Stomach (tissue), 9 donors: Measurements from ENCODE around the gene ABL1. TPM values are rescaled to one million over a fixed set of nuclear protein-coding genes. Genes with fewer than 3 reads are reported as not detected.

Experiments
- DNase-seq, 2 donors: peaks; one replicate each; pipeline versions ENCODE4 v3.0.0 to v3.0.0-alpha.2; 2013 to 2019
- H3K27ac ChIP-seq, 5 donors: fragments of 200-600 bp in 4 of 5; sonication (generic) in 4 of 5; one replicate each; pipeline ENCODE4 v1.5.1; 2013 to 2019; ENCODE audit warnings: mild to moderate bottlenecking in 1 of 5, moderate library complexity in 1 of 5
- H3K27me3 ChIP-seq, 3 donors: fragments of 200-600 bp; sonication (generic); one replicate each; pipeline ENCODE4 v1.5.1; 2017 to 2019; ENCODE audit warnings: mixed run types in 1 of 3
- H3K36me3 ChIP-seq, 4 donors: fragments of 200-600 bp; sonication (generic); 1 replicate in 3 of 4; 2 replicates in 1 of 4; pipeline ENCODE4 v1.5.1; 2016 to 2019
- H3K4me1 ChIP-seq, 4 donors: fragments of 200-600 bp; sonication (generic); one replicate each; pipeline ENCODE4 v1.5.1; 2016 to 2019
- H3K4me3 ChIP-seq, 4 donors: fragments of 200-600 bp; sonication (generic) in 3 of 4; one replicate each; pipeline ENCODE4 v1.5.1; 2016 to 2019; ENCODE audit warnings: mild to moderate bottlenecking in 1 of 4
- H3K9me3 ChIP-seq, 4 donors: fragments of 200-600 bp; sonication (generic); one replicate each; pipeline ENCODE4 v1.5.1; 2016 to 2019
- EP300 ChIP-seq: sonication (generic); formaldehyde crosslinking; IDR thresholded peaks from one replicate; pipeline ENCODE4 v1.6.1; 2017; ENCODE audit warnings: antibody characterized with exemption
- POLR2A ChIP-seq, 4 donors: fragments of 450-650 bp; IDR thresholded peaks; one replicate each; pipeline ENCODE4 v1.6.1; 2016; ENCODE audit warnings: antibody characterized with exemption in 4 of 4, control low read depth in 2 of 4, mild to moderate bottlenecking in 1 of 4, moderate library complexity in 1 of 4
- POLR2AphosphoS5 ChIP-seq, 3 donors: sonication (generic); formaldehyde crosslinking; IDR thresholded peaks; one replicate each; pipeline ENCODE4 v1.6.1; 2016; ENCODE audit warnings: antibody characterized with exemption in 3 of 3
- WGBS, 5 donors: extraction: QIAGEN DNeasy Blood & Tissue Kit in 3 of 5; methylation state at CpG; one replicate each; pipeline versions ENCODE4 v1.1.5 to v1.1.7; 2013 to 2018; 5-methylcytosine and 5-hydroxymethylcytosine counted together
- intact Hi-C: fragments of 100-400 bp; cut with DNase I; formaldehyde crosslinking; loops from one replicate; pipeline ENCODE4 v1.15.1; 2023; ENCODE audit warnings: low total_unique reads
- polyA plus RNA-seq, 3 donors: library from polyadenylated mRNA; stranded (reverse); fragments of 200-250 nt; gene quantifications; one replicate each; pipeline ENCODE4 v1.2.3, GENCODE V29; 2013
- total RNA-seq, 5 donors: library from RNA; depleted of rRNA; stranded (reverse); fragments of >200 nt; gene quantifications; one replicate each; pipeline versions ENCODE4 v1.1.0 to v1.2.3, GENCODE V29; 2014 to 2016
- TF ChIP-seq, protein P1 (sequence below), 7 experiments: fragments of 450-650 bp in 4 of 7; fragments of 200-600 bp in 3 of 7; sonication (generic) in 3 of 7; IDR thresholded peaks; one replicate each; pipeline ENCODE4 v1.5.1; 2016 to 2019; ENCODE audit warnings: antibody characterized with exemption in 7 of 7, control low read depth in 2 of 7, mild to moderate bottlenecking in 1 of 7
- donor health status: healthy with polysubstance abuse.
- donor health status: Bipolar disorder and iron deficiency.
- donor health status: healthy.

The ABL1 gene
- total and polyA plus RNA-seq, 8 donors: 19.0 to 95.9 (median 43.8) TPM

DNA sequence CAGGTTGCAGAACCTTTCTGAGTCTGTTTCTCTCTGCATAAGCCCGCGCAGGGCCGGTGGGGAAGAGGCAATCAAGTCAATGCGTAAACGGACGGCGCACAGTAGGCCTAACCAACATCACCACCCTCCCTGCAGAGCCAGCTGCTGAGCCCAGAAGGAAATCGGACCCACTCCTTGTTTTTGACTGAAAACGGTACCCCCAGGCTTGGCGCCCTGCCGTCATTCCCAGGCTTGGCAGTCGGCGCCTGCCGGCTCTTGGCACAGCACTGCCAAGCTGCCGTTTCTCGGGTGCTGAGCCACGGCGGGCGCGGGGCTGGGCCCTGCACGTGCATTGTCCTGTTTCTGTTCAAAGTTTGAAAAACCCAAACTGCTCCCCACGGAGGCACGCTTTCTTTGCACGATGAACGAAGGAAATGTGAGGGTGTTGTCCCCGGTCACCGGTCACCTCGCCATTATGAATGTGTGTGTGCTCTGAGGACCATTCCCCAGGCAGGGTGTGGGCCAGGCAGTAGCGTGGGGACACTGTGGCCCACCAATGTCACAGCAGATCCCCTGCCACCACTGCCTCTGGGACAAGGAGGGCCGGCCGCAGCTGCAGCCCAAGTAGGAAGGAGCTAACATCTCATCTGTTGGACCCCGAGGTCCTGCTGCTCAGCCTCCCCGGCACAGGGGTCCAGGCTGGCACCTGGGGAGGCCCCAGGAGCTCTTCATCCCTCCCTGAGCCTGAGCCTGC is 83.9 kb downstream of the ABL1 start:
- TF ChIP-seq EP300 (no peak), POLR2AphosphoS5 (IDR thresholded peaks at IDR 0.05) (no peak), POLR2A (IDR thresholded peaks at IDR 0.05) (no peak)
- TF ChIP-seq, protein P1, sequence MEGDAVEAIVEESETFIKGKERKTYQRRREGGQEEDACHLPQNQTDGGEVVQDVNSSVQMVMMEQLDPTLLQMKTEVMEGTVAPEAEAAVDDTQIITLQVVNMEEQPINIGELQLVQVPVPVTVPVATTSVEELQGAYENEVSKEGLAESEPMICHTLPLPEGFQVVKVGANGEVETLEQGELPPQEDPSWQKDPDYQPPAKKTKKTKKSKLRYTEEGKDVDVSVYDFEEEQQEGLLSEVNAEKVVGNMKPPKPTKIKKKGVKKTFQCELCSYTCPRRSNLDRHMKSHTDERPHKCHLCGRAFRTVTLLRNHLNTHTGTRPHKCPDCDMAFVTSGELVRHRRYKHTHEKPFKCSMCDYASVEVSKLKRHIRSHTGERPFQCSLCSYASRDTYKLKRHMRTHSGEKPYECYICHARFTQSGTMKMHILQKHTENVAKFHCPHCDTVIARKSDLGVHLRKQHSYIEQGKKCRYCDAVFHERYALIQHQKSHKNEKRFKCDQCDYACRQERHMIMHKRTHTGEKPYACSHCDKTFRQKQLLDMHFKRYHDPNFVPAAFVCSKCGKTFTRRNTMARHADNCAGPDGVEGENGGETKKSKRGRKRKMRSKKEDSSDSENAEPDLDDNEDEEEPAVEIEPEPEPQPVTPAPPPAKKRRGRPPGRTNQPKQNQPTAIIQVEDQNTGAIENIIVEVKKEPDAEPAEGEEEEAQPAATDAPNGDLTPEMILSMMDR (IDR thresholded peaks at IDR 0.05): no peak
- DNase-seq: no peak
- no peaks in the 10 kb centered on the region for H3K36me3 ChIP-seq
- no peaks in the 10 kb centered on the region for H3K9me3 ChIP-seq
- intact Hi-C loops: no loop called here
- peaks cover 0 to 81% (median 7%) of the 10 kb centered on the region in 3 donors for H3K27me3 ChIP-seq
- 57 to 73% (median 68%) methylated on average over 27 to 33 of the region's 33 CpGs for WGBS, 5 donors
- no peak overlapping the region for H3K27ac ChIP-seq
- peaks cover 0 to 5% (median 0%) of the 10 kb centered on the region in 4 donors for H3K4me1 ChIP-seq
- no peak overlapping the region for H3K4me3 ChIP-seq

DNA sequence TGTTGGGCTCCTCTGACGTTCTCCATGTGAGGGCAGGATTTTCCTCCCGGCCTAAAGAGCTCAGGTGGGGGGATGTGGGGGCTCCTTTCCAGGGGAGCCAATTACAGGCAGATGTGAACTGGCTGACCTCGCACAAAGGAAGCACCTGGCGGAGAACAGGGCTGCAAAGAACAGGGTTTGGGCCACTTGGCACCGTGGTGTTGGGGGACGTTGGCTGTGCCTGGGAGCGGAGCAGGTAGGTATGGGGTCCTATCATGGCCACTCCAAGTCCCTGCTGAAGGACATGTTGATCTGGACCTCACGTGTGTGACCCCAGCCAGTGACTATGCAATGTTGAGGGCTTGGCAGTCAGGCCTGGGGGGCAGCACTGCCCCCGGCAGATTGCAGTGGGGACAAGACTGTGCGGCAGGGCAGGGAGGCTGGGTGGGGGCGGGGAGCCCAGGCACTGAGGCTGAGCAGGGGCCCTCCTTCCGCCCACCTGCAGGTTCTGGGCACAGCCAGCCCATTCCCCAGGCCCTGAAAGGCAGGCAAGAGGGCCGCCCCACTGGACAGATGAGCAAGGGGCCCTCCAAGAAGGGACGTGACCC is 84.6 kb downstream of the ABL1 start:
- Histone ChIP-seq H3K36me3 (no peaks in the 10 kb centered on the region), H3K4me3 (no peak overlapping the region), H3K9me3 (no peaks in the 10 kb centered on the region), H3K27ac (no peak overlapping the region), H3K27me3 (peaks cover 0 to 81% (median 13%) of the 10 kb centered on the region in 3 donors), H3K4me1 (peaks cover 0 to 5% (median 0%) of the 10 kb centered on the region in 4 donors)
- no peak for DNase-seq
- 72 to 78% (median 77%) methylated on average over 8 to 14 of the region's 14 CpGs for WGBS, 5 donors
- TF ChIP-seq EP300 (no peak), POLR2AphosphoS5 (IDR thresholded peaks at IDR 0.05) (no peak), POLR2A (IDR thresholded peaks at IDR 0.05) (no peak)
- TF ChIP-seq, protein P1 (IDR thresholded peaks at IDR 0.05): no peak
- intact Hi-C loops: no loop called here

DNA sequence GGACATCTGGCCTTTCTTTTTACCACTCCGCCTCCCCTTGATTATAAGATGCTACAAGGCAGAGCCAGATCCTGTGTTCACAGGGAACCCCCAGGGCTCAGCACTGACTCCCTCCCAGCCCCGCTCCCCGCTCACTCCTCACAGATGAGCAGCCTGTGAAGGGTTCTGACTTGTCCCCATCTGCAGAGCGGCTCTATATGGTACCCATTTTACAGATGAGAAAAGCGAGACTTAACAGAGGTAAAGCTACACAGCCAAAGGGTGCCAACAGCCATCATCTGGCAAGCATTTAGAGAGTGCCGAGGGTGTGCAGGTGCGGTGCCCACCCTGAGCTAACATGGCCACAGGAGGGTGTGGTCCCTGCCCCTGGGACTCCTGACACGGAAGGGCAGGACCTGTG is 85.2 kb downstream of the ABL1 start:
- intact Hi-C loops: no loop called here
- Histone ChIP-seq H3K4me3 (no peak overlapping the region), H3K9me3 (no peaks in the 10 kb centered on the region), H3K27ac (no peak overlapping the region), H3K36me3 (no peaks in the 10 kb centered on the region), H3K4me1 (peaks cover 0 to 5% (median 0%) of the 10 kb centered on the region in 4 donors), H3K27me3 (peaks cover 0 to 81% (median 14%) of the 10 kb centered on the region in 3 donors)
- TF ChIP-seq POLR2A (IDR thresholded peaks at IDR 0.05) (no peak), POLR2AphosphoS5 (IDR thresholded peaks at IDR 0.05) (no peak), EP300 (no peak)
- TF ChIP-seq, protein P1 (IDR thresholded peaks at IDR 0.05): no peak
- WGBS, 5 donors: 83 to 90% (median 89%) methylated on average over 8 of the region's 8 CpGs
- no peak for DNase-seq

DNA sequence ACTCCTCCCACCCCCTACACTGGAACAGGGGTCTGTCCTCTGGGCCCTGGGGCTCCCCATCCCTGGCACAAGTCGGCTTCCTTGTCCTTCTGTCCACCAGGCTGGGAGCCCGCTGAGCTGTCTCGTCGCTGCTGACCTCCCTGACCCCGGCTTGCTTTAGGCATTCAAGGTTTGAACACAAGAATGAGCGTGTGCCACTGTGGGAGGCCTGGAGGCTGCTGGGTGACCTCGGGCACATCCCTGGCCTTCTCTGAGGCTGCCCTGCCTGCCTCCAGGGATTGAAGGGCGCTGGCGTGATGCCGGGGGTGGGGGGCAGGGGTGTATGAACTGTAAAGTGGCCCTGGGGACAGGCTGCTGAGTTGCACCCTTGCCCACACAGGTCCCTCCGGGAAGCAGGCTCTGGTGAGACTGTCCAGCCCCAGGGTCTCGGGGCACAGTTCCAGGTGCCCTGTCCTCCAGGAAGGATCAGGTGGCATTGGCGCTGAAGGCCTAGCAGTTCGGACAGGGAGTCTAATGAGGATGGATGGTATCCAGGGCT is 85.8 kb downstream of the ABL1 start:
- H3K4me3 ChIP-seq: no peak overlapping the region
- no peak for DNase-seq
- 61 to 71% (median 65%) methylated on average over 12 to 14 of the region's 14 CpGs for WGBS, 5 donors
- H3K9me3 ChIP-seq: no peaks in the 10 kb centered on the region
- H3K27ac ChIP-seq: no peak overlapping the region
- peaks cover 0 to 5% (median 0%) of the 10 kb centered on the region in 4 donors for H3K4me1 ChIP-seq
- TF ChIP-seq POLR2AphosphoS5 (IDR thresholded peaks at IDR 0.05) (no peak), POLR2A (IDR thresholded peaks at IDR 0.05) (no peak), EP300 (no peak)
- TF ChIP-seq, protein P1 (IDR thresholded peaks at IDR 0.05): no peak
- intact Hi-C loops: no loop called here
- H3K27me3 ChIP-seq: peaks cover 0 to 85% (median 14%) of the 10 kb centered on the region in 3 donors
- H3K36me3 ChIP-seq: no peaks in the 10 kb centered on the region
